OCI-LY7 (cell line): ENCODE results near the gene APOL1.

Source experiments
- EZH2phosphoT487 ChIP-seq: fragments of 200-600 bp; sonication (generic); IDR thresholded peaks from 2 replicates; pipeline ENCODE4 v1.6.1; 2018; ENCODE audit warnings: low read depth, borderline replicate concordance, mild to moderate bottlenecking, mixed run types, antibody characterized with exemption, low read length, moderate library complexity, mixed read lengths
- TF ChIP-seq, protein P1 (sequence below): fragments of 200-600 bp; sonication (generic); conservative IDR thresholded peaks from 2 replicates; pipeline ENCODE4 v1.5.1; 2014; ENCODE audit warnings: mild to moderate bottlenecking, antibody characterized with exemption, low read length, moderate library complexity, mixed read lengths

DNA sequence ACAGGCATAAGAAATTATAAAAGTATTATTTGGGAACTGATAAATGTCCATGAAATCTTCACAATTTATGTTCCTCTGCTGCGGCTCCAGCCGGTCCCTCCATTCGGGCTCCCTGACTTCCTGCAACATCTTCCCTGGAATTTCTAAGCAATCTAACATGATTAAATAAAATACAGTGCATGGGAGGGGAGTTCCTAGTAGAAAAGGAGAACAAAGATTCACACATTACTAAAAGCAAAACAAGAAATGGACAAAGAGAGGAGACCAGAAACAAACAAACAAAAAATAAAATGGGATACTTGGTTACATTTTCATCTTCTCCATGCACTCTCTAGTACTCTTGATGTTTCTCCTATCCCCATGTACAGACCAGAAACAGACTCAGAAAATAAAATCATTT lies 42.7 kb upstream of the APOL1 start:
- TF ChIP-seq, protein P1, sequence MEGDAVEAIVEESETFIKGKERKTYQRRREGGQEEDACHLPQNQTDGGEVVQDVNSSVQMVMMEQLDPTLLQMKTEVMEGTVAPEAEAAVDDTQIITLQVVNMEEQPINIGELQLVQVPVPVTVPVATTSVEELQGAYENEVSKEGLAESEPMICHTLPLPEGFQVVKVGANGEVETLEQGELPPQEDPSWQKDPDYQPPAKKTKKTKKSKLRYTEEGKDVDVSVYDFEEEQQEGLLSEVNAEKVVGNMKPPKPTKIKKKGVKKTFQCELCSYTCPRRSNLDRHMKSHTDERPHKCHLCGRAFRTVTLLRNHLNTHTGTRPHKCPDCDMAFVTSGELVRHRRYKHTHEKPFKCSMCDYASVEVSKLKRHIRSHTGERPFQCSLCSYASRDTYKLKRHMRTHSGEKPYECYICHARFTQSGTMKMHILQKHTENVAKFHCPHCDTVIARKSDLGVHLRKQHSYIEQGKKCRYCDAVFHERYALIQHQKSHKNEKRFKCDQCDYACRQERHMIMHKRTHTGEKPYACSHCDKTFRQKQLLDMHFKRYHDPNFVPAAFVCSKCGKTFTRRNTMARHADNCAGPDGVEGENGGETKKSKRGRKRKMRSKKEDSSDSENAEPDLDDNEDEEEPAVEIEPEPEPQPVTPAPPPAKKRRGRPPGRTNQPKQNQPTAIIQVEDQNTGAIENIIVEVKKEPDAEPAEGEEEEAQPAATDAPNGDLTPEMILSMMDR = no peak
- TF ChIP-seq EZH2phosphoT487 = no peak
